Measurements from ENCODE around the gene SNPH.

GRCh38 chr20:1263853-1264252, 2.2 kb upstream of the SNPH start:
- TF ChIP-seq TAF1 (IDR thresholded peaks at IDR 0.05; ENCODE audit: low read depth) (no peak), REST (IDR thresholded peaks at IDR 0.05; ENCODE audit: low read depth) (no peak), CREB1 (IDR thresholded peaks at IDR 0.05; ENCODE audit: low read depth) (no peak)

Measured in Ishikawa (cell line).